ENCODE results near the gene ADGRF5.

GRCh38 chr6:46893648-46894047 lies 28.1 kb downstream of the ADGRF5 start:
- TF ChIP-seq EZH2 (IDR thresholded peaks at IDR 0.05; ENCODE audit: borderline replicate concordance, control insufficient read depth, low read depth, low read length) (no peak), MEF2A (IDR thresholded peaks at IDR 0.05; ENCODE audit: insufficient read depth, low read depth, low read length) (no peak), CTCF (IDR thresholded peaks at IDR 0.05 in 2 of 3, conservative IDR thresholded peaks at IDR 0.05 in 1 of 3; ENCODE audit: control insufficient read depth in 2 of 3, extremely low read depth in 1 of 3, insufficient read depth in 1 of 3, low read depth in 3 of 3, low read length in 3 of 3) (no peak), NFIC (IDR thresholded peaks at IDR 0.05; ENCODE audit: low read depth, low read length) (no peak), POLR2A (IDR thresholded peaks at IDR 0.05; ENCODE audit: low read depth, low read length) (no peak), TCF12 (IDR thresholded peaks at IDR 0.05; ENCODE audit: low read depth, low read length) (no peak), JUNB (IDR thresholded peaks at IDR 0.05) (no peak), POLR2AphosphoS5 (IDR thresholded peaks at IDR 0.05; ENCODE audit: low read length) (no peak)

All from GM12878 (cell line).